GM18499 (cell line): ENCODE measurements around the gene ZNRF1.

Experiments
- ATAC-seq: cut with Tn5 transposase; IDR thresholded peaks from one replicate; pipeline ENCODE4 v1.9.1; 2021; ENCODE audit warnings: moderate number of reproducible peaks; ENCODE audit not compliant: insufficient read depth, unreplicated experiment

ZNRF1 gene

GRCh38 chr16:75130150-75130771 is 131.4 kb downstream of the ZNRF1 start:
- ATAC-seq: no peak

GRCh38 chr16:75131081-75131480 is 132.3 kb downstream of the ZNRF1 start:
- ATAC-seq: no peak

GRCh38 chr16:75138233-75138632 is 139.4 kb downstream of the ZNRF1 start:
- no peak for ATAC-seq

GRCh38 chr16:75138636-75139035 is 139.8 kb downstream of the ZNRF1 start:
- no peak for ATAC-seq

- ATAC-seq: no peak
Measured at GRCh38 chr16:75139498-75139897, 140.7 kb downstream of the ZNRF1 start.

- ATAC-seq: no peak
Measured at GRCh38 chr16:75143941-75144340, 145.1 kb downstream of the ZNRF1 start.

- no peak for ATAC-seq
Measured at GRCh38 chr16:75147968-75148310, 149.1 kb downstream of the ZNRF1 start.

- ATAC-seq: peak; percentile 56
Measured at GRCh38 chr16:75148311-75149195, 149.7 kb downstream of the ZNRF1 start, which contains the start of gene ZFP1. TSS of gene ZFP1 (plus strand) at chr16:75148524. CDS start at chr16:75152952, 4,428 bp downstream.

- no peak for ATAC-seq
Measured at GRCh38 chr16:75151798-75152197, 153.0 kb downstream of the ZNRF1 start.

- no peak for ATAC-seq
Measured at GRCh38 chr16:75152635-75153034, 153.8 kb downstream of the ZNRF1 start.

GRCh38 chr16:75160386-75160785 is 161.6 kb downstream of the ZNRF1 start:
- no peak for ATAC-seq
